Thoracic aorta (tissue), 2 donors: Measurements from ENCODE around the gene INPP5A. TPM values are rescaled to one million over a fixed set of nuclear protein-coding genes. Genes with fewer than 3 reads are reported as not detected.

Experiments
- ATAC-seq: fragments of 150-250 bp; one replicate; pipeline ENCODE4 v1.8.0; 2017; ENCODE audit warnings: low read depth; ENCODE audit not compliant: insufficient number of reproducible peaks, low FRiP score
- DNase-seq: peaks from one replicate; pipeline ENCODE4 v3.0.0-alpha.2; 2020; ENCODE audit warnings: low spot score
- H3K27ac ChIP-seq, 2 donors: fragments of 200-600 bp; sonication (generic); 1 replicate in 1 of 2; 2 replicates in 1 of 2; pipeline ENCODE4 v1.5.1; 2016; ENCODE audit warnings: mild to moderate bottlenecking in 2 of 2, moderate library complexity in 2 of 2
- H3K27me3 ChIP-seq: fragments of 200-600 bp; sonication (generic); replicated peaks from 2 replicates; pipeline ENCODE4 v1.6.0; 2016; ENCODE audit warnings: mild to moderate bottlenecking; ENCODE audit not compliant: insufficient read depth
- H3K36me3 ChIP-seq: fragments of 200-600 bp; sonication (generic); one replicate; pipeline ENCODE4 v1.5.1; 2016
- H3K4me1 ChIP-seq, 2 donors: fragments of 200-600 bp; sonication (generic); 1 replicate in 1 of 2; 2 replicates in 1 of 2; pipeline versions ENCODE4 v1.5.1 to v1.6.0; 2016; ENCODE audit warnings: low read depth in 2 of 2, mild to moderate bottlenecking in 1 of 2; ENCODE audit not compliant: control insufficient read depth in 1 of 2
- H3K4me3 ChIP-seq: fragments of 200-600 bp; sonication (generic); 2 replicates; pipeline ENCODE4 v1.5.1; 2016; ENCODE audit warnings: mild to moderate bottlenecking
- H3K9me3 ChIP-seq: fragments of 200-600 bp; sonication (generic); 2 replicates; pipeline ENCODE4 v1.5.1; 2016
- CTCF ChIP-seq: fragments of 200-600 bp; sonication (generic); IDR thresholded peaks from one replicate; pipeline ENCODE4 v1.5.1; 2019; ENCODE audit warnings: antibody characterized with exemption
- total RNA-seq, 2 donors: library from RNA; depleted of rRNA; stranded (reverse); fragments of >200 nt; gene quantifications; one replicate each; pipeline versions ENCODE4 v1.1.0 to v1.2.3, GENCODE V29; 2016

The INPP5A gene
- total RNA-seq, 2 donors from 2014 or later, result 120 to 142 TPM

DNA sequence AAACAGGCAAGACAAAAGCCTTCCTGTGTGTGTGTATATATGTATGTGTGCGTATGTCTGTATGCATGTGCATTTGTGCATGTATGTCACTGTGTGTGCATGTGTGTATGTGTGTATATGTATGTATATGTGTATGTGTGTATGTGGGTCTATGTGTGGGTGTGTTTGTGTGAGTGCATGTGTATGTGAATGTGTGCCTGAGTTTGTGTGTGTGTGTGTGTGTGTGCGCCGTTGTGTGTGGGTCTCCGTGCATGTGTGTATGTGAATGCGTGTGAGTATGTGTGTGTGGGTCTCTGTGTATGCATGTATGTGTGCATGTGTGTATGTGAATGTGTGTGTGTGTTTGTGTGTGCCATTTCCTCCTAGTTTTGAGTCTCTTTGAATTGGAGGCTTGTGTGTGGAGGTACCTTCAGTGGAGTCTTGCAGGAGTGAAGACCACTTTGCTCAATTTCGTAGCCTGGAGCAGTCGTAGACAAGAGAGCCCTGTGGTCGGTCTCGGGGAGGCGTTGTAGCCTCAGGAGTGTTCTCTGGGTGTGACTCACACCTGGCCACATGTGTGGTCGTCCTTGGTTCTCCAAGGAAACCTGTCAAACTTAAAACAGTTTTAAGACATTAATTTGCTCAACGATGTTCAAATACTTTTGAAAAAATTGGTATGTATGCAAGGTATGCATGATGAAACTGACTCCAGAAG, 28.1 kb downstream of the INPP5A start:
- no peak overlapping the region for H3K27ac ChIP-seq

DNA sequence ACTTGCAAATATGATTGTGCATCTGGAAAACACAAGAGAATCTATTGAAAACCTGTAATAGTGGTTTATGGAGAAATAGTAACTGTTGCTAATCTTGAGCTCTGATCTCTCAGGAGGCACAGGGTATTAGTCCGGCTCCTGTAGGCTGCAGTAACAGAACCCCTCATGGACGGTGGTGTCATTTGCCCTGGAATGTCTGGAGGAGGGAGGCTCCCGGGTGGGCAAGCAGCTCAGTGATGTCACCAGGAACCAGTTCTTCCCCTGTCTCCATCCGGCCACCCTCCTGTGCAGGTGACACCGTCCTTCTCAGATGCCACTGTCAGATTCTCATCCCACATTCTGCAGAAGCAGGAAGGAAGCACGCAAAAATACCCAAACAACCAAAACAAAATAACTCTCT, 29.3 kb downstream of the INPP5A start:
- Histone ChIP-seq H3K36me3 (no peaks in the 10 kb centered on the region), H3K27me3 (no peaks in the 10 kb centered on the region), H3K27ac (no peak overlapping the region), H3K4me3 (no peak overlapping the region), H3K9me3 (no peaks in the 10 kb centered on the region), H3K4me1 (peaks cover 13 to 41% of the 10 kb centered on the region in 2 donors)
- no peak for TF ChIP-seq CTCF
- ATAC-seq (no peak), DNase-seq (no peak)

More for the DNA sequence above, 28.1 kb downstream of the INPP5A start:
- Histone ChIP-seq H3K9me3 (no peaks in the 10 kb centered on the region), H3K4me3 (no peak overlapping the region), H3K4me1 (peaks cover under 1 to 30% of the 10 kb centered on the region in 2 donors), H3K36me3 (no peaks in the 10 kb centered on the region), H3K27me3 (no peaks in the 10 kb centered on the region)
- ATAC-seq, result no peak
- no peak for TF ChIP-seq CTCF
- DNase-seq, result no peak

DNA sequence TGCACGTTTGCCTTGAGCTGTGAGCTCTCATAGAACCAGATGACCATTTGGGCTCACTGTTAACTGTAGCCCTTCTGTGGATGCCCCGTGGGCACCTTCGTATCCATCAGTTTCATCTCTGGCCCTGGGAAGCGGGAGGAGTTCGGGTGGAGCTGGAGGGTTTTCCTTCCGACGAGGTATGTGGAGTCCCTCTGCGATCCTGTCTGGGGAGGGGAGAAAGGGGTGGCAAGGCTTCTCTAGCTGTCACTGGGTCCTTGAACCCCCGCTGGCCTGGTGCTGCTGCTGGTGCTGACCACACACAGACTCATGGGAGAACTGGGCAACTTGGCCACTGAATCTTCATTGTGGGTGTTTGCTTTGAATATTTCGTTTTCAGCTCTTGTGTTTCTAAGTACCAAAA, 32.7 kb downstream of the INPP5A start:
- no peaks in the 10 kb centered on the region for H3K9me3 ChIP-seq
- TF ChIP-seq CTCF, result no peak
- no peaks in the 10 kb centered on the region for H3K36me3 ChIP-seq
- H3K27ac ChIP-seq, result no peak overlapping the region
- DNase-seq, result no peak
- peaks cover 27 to 34% of the 10 kb centered on the region in 2 donors for H3K4me1 ChIP-seq
- H3K27me3 ChIP-seq, result no peaks in the 10 kb centered on the region
- no peak overlapping the region for H3K4me3 ChIP-seq
- no peak for ATAC-seq

DNA sequence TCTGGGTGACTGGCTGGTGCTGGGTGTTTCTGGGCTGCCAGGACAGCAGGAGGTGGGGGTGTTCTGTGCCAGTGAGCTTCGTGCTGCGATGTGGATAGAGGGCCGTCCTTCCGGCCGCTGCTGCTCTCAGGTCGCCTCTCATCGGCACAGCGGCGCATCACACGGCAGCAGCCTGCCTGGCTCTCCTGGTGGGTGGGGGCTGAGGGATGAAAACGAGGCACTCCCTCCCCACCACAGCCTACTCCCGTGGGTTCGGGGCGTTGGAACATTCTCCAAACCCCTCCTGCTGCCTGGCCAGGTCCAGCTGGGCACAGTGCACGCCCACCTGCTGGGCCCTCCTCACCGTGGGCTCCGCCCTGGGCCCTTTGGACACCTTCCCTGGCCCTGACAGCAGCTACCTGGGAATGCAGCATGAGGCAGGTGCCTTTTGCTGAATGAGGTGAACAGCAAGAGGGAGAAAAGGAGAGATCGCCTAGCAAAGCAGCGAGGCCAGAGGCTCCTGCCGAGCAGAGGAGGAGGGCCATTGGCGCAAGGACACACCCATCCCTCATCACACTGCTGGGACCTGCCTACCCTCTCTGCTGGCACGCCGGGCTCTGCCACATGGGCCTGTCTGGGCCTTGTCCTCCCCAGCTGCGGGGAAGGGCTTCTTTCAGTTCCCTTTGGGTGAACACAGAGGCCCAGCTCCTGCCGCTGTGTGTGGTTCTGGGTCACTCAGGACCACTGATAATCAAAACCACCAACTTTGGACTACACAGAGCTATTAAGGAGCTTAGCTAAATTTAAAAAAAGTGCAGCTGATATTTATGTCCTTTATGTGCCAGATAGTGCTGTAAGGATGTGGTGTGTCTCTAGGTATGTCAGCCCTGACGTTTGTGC, 33.4 kb downstream of the INPP5A start:
- DNase-seq (no peak), ATAC-seq (no peak)
- no peaks in the 10 kb centered on the region for H3K36me3 ChIP-seq
- no peaks in the 10 kb centered on the region for H3K9me3 ChIP-seq
- H3K27me3 ChIP-seq, result no peaks in the 10 kb centered on the region
- H3K27ac ChIP-seq, result peak overlapping the region in 1 of 2 donors; percentile 3
- no peak for TF ChIP-seq CTCF
- H3K4me1 ChIP-seq, result peaks cover 32 to 41% of the 10 kb centered on the region in 2 donors
- no peak overlapping the region for H3K4me3 ChIP-seq
